GM12892 (cell line): Measurements from ENCODE around the gene RAP1GAP2.

Source experiments
- POLR2A ChIP-seq: IDR thresholded peaks from 2 replicates; pipeline ENCODE4 v1.6.1; 2011; ENCODE audit warnings: low read depth, low read length, control low read depth
- POLR2AphosphoS5 ChIP-seq: IDR thresholded peaks from 2 replicates; pipeline ENCODE4 v1.6.1; 2011; ENCODE audit warnings: low read depth, low read length, control low read depth

- TF ChIP-seq POLR2A (no peak), POLR2AphosphoS5 (no peak)
Observed at GRCh38 chr17:2982854-2983253, 186.6 kb downstream of the RAP1GAP2 start.
